ENCODE data around the gene SLC7A10.

- no peak for TF ChIP-seq CTCF (IDR thresholded peaks at IDR 0.05 in 4 of 5, conservative IDR thresholded peaks at IDR 0.05 in 1 of 5)
- no peak for TF ChIP-seq POLR2A (IDR thresholded peaks at IDR 0.05)
These were observed 36.0 kb upstream of the SLC7A10 start for GRCh38 chr19:33261511-33262189.
